ENCODE results near the gene C22orf15.

DNA sequence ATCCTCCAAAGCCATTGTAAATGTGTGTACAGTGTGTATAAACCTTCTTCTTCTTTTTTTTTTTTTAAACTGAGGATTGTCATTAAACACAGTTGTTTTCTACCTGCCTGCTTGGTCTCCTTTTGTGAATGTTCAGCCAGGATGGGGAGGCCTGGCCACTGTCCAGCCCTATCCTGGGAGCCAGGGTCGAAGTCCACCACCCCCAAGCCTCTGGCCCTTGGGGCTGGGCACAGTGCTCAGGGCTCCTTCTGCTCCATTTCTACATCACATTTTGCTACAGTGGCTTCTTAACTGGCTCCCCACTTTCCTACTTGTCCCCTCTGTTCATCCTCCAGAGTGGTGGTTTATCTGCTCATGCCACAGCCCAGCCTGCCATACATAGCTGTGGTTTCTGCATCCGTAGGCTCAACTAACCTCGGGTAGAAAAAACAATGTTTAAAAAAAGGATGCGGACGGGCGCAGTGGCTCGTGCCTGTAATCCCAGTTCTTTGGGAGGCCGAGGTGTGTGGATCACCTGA is 21.5 kb downstream of the C22orf15 start:
- TF ChIP-seq MYC (IDR thresholded peaks at IDR 0.05; ENCODE audit: borderline replicate concordance, low read length), result no peak
- no peak for TF ChIP-seq MAFK (IDR thresholded peaks at IDR 0.05; ENCODE audit: partially characterized antibody)
- TF ChIP-seq EP300 (IDR thresholded peaks at IDR 0.05), result no peak
- no peak for TF ChIP-seq GATA3 (IDR thresholded peaks at IDR 0.05; ENCODE audit: borderline replicate concordance)
- TF ChIP-seq ESRRA (IDR thresholded peaks at IDR 0.05; ENCODE audit: borderline replicate concordance, low read length), result no peak
- no peak for TF ChIP-seq CTCF (IDR thresholded peaks at IDR 0.05)
- TF ChIP-seq PBX3 (IDR thresholded peaks at IDR 0.05), result no peak
- TF ChIP-seq PHF8 (IDR thresholded peaks at IDR 0.05; ENCODE audit: borderline replicate concordance, low read depth), result no peak
- no peak for TF ChIP-seq KDM5A (IDR thresholded peaks at IDR 0.05)
- TF ChIP-seq POLR2A (IDR thresholded peaks at IDR 0.05; ENCODE audit: low read length), result no peak

Data from A549 (cell line).